NCI-H1105 treated with DMSO at 0.1 percent for 48 hours (cell line): Measurements from ENCODE around the gene MYO1E.

ENCODE experiments used
- DNase-seq: peaks from one replicate; lab custom pipeline; 2025; lab: John Stamatoyannopoulos, UW

Gene MYO1E

DNA sequence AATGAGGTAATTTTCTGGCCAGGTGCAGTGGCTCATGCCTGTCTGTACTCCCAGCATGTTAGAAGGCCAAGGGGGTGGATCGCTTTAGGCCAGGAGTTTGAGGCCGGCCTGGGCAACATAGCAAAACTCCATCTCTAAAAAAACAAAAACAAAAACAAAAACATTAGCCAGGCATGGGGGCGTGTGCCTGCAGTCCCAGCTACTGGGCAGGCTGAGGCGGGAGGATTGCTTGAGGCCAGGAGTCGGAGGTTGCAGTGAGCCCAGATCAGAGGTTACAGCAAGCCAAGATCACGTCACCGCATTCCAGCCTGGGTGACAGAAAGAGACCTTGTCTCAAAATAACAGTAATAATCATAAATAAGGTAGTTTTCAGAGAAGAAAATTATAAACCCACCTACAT is 110.4 kb downstream of the MYO1E start:
- DNase-seq = no peak

DNA sequence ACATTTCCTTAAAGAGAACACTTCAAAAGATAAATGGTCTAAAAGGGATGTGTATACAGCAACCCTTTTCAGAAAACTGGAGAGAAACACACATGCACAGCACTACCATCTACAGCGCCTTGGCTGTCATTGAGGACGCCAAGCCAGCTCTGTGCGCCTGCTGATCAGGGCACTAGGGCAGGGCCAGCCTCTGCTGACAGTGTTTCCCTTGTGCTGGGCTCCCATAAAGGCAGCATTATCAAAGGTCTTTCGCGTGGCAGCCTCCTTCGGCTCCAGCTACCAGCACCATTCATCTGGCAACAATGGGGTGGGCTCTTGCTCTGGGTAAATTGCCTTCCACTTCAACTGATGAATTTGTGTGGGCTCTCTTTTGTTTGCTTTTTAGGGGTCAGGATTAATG is 112.6 kb downstream of the MYO1E start:
- DNase-seq = no peak

DNA sequence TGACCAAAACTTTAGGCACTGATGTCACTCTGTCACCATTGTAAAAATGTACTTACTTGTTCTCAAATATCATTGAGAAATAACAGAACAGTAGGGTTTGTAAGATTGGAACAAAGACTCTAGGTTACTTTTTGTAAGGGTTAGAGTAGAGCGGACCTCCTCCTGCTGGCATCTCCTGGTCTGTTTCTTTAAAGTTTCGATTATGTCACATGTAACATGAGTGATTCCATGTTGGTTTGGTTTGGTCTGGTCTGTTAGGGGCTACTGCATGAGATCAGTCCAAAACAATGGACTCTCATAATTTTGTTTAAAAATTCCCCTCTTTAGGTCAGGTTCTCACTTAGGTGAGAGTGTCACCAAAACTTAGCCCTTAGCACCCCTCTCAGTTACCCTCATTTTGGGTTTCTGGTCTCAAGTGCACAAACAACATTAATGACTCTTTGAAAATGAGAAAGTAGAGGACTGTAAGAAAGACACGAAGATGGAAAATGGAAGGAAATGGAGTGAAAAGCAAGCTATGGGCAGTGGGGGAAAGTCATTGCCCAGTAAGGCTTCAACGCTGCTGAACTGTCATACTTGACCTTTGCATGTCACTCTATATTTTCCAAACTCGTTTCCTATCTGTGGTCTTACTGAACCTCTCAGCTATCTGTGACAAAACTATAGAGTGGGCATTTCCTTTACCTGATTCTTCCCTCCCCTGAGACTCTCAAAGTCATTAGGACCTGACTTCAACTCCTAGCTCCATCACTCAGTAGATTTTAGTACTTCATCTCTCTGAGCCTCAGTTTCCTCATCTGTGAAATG is 113.3 kb downstream of the MYO1E start:
- DNase-seq = no peak

DNA sequence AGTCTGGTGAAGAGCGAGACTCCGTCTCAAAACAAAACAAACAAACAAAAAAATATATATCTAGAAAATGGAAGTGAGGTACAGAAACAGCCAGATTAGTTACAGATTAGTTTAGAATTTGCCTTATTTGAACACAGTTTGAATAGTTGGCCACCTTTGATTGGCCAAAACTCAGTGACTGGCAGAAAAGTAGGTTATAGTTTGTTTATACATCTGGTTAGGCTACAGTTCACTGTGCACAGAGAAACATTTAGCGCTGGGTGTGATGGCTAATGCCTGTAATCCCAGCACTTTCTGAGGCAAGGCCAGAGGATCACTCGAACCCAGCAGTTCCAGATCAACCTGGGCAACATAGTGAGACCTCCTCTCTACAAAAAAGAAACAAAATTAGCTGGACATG is 114.4 kb downstream of the MYO1E start:
- DNase-seq = no peak

DNA sequence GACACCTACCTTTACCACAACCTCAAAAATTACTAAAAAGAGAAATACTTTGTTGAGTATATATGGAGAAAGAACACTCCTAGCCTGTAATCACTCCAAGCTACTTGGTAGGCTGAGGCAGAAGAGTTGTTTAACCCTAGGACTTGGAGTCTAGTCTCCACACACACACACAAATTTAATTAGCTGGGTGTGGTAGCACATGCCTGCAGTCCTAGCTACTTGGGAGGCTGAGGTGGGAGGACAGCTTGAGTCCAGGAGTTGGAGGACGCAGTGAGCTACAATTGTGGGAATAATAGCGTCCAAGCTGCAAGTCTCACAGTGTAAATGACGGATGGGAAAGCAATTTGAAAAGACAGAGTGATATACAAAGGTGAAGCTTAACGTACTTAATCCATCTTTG is 115.5 kb downstream of the MYO1E start:
- DNase-seq = no peak

DNA sequence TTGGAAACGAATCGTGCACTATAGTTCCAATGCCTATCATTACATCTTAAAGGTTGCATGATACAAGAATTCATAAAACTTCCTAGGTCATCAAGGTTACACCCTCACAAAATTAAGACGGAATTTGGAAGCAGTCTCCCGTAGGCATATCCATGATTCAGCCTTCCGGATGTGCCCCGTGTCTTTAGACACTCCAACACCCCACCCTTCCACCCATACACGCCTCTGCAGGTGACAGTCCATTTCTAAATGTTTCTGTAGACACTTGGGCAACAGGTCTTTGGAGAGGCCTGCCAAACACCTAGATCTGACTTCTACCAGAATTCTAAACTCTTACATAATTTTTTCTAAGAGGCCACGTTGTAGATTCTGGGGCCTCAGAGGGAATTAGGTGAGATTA is 116.2 kb downstream of the MYO1E start:
- DNase-seq = no peak

DNA sequence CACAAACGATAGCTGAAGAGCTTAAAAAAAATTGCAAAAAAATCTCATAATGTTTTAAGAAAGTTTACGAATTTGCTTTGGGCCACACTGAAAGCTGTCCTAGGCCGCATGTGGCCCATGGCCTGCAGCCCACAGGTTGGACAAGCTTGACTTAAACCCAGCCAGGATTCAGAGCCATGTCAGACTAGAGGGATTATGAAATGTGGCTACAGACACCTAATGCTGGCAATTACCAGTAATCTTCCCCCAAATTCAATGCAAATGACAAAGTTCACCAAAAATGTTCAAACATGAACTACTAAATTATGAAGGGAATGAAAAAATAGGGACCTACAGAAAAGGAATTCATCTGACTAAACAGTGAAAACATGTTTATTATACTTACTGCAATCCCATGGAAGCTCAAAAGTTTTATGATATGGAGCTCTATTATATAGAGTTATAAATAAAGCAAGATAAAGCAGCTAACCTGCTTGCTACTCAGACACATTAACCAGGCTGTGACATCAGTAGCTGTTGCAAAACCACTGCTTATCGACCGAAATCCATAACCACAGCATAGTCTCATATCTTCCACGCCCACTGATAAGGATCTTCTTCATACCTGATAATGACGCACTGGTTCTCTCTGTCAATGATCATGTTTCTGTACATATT is 116.9 kb downstream of the MYO1E start:
- DNase-seq = no peak

DNA sequence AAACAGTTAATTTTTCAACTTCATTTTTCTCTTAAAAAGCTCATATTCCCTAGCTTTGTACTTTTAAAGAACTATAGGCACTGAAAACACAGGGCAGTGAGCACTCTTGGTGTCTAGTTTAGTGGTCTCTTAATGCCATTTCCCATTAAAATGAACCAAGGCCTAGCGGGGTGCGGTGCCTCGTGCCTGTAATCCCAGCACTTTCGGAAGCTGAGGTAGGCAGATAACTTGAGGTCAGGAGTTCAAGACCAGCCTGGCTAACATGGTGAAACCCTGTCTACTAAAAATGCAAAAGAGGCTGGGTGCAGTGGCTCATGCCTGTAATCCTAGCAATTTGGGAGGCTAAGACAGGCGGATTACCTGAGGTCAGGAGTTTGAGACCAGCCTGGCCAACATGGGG is 120.5 kb downstream of the MYO1E start:
- DNase-seq = no peak

DNA sequence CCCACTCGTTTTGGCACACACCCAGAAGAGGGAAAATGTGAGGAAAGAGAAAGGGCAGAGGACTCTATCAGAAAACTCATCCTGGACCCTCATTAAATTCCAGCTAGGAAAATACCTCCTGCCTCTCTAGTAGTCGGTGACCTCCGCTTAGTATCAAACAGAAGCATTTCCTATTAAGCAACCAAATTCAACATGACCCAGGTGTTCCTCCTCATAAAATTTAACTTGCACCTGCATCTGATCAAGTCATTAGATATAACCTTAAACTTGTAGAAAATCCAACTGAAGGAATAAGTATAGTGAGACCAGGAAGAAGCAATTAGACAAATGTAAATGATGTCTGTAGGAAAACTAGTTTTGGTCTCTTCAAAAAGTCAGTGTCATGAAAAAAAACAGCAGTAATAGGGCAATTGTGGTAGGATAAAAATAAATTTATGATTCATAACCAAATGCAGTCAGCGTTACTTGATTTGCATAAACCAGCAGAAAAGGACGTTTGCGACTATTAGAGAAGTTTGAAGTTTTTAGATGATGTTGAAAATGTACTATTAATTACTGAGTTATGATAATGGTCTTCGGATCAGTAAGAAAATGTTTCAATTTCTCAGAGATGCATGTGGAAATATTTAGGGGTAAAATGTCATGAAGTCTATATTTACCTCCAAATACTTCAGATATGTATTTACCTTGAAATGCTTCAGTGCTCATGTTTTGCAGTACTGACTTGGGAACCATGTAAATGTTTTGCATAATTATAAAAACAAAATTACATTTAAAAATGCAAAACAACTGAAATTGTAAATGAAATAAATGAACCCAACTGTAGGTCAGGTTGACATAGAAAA is 121.4 kb downstream of the MYO1E start:
- no peak for DNase-seq

DNA sequence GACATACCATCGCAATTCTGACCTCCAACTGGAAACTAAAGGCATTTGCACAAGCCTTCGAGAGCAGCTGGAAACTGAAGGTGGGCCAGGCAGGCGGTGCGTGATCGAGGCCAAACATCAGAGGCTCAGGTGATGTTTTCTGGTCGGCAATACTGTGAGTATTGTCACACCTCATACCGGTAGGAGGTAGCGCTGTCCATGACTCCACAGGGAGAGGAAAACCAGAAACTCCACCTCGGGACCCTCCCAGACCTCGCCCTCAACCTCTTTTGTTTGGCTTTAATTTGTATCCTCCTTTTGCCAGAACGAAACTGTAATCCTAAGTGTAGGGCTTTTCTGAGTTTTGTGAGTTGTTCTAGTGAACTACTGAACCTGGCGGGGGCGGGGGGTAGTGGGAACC is 122.4 kb downstream of the MYO1E start:
- DNase-seq = no peak

DNA sequence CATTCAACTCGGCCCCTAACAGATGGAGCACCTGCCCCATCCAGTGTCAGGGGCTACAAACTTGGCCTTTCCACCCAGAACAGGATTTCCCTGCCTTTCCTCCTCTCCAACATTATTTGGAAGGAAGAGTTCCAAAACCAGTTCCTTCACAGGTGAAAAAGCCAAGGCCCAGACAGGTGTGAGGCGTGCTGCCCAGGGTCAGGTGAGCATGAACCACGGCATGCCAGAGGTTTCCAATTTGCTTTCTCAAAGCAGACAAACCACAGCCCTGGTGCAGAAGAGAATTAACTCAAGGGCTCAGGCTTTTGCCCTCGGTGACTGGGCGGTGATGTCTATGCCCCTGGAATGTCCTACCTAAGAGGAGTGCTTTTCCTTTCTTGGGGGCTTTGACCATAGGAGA is 122.9 kb downstream of the MYO1E start:
- no peak for DNase-seq

DNA sequence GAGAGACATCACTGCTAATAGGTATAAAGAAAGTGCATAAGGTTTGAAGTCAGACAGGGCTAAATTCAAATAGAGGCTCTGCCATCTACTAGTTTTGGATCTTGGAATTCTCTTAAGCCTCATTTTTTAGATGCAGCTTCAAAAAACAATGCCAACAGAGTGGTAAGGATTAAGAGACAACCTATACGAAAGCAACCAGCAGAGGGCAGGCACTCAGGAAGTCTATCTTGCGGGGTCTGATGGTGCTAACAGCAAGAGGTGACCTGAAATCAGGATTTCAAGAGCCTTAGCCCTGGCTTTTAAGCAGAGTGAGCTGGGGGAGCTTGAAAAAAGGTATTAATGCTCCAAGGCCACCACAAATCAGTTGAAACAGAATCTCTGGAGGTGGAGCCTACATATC is 125.3 kb downstream of the MYO1E start:
- peak; percentile 65 for DNase-seq

DNA sequence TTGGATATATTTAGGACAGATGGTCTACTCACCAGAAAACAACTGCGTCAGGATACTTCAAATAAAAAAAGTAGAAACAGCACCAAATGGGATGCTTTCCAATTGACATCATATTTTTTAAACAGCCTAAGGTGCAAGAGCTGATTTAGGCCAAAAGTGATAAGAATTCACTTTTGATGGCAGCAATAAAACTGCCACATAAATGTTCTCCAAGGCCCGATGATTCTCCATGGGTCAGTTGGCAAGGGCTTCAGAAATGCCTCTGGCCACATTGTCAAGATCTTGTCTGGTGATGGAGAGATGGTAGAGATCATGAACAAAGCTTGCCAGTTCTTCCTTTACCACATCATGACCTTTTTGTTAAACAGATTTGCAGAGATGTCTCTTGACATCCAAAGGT is 127.1 kb downstream of the MYO1E start:
- no peak for DNase-seq

DNA sequence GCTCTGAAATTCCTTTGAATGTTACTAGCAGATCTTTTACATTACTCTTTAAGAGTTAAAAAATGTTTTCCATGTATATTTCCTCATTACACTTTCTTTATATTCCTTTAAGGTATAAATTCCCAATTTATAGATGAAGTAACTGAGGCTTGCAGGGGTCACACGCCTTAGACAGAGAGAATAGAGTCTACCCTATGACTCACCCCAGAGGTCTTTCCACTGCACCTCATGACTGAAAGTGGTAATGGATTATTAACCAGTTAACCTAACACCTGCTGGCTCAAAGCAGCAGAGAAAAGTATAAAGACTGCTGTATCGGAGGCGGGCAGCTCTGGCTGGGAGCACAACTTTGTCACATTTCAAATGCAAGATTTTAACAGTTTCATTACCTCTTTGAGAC is 128.3 kb downstream of the MYO1E start:
- DNase-seq = no peak

DNA sequence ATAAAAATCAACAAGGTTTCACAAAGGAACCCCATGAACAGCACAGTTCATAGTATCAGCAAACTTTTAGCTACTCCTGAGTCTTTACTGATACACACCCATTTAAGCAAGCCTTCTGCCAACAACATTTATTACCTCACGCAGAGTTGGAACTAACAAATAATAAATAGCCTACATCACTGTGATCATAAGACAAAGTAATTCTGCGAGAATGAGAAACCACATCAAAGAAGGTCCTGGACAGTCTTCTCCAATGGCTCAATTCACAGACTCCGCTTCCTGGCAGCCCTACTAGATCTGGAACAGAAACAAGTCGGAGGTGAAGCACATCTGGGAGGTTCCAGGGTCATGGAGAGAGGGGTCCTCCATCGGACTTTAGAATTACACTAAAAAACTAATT is 129.0 kb downstream of the MYO1E start:
- no peak for DNase-seq

DNA sequence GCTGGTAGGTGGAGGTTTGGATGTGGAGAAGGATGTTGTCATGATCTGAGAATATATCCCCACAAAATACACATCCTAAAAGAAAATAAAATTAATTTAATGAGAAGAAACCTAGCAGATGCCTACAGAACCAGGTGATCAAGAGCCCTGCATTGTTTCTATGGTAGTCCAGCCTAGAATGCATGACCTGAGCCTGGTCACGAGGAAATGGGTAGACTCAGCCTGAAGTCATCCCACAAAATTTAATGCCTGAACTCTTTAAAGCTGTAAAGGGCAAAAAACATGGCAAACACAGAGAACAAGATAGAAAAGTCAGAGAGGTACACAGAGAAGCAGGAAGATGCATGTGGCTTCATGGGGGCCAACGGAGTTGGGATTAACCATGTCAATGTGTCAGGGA is 130.0 kb downstream of the MYO1E start:
- no peak for DNase-seq

DNA sequence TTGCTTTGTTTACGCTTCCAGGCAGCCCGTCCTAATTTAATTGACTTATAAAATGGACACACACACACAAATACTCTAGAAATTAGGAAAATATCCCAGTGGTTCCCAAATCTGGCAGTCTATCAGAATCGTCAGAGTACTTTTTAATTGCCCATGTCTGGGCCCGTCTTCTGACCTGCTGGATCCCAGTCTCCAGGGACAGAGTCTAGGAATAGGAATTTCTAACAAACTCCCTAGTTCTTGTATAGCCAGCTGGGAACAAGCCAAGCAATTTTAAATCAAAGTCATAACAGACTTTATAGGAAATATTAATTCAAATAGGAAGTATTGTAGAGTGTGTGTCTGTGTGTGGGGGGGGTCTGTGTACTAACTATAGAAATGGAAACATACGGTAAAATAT is 132.6 kb downstream of the MYO1E start:
- no peak for DNase-seq

DNA sequence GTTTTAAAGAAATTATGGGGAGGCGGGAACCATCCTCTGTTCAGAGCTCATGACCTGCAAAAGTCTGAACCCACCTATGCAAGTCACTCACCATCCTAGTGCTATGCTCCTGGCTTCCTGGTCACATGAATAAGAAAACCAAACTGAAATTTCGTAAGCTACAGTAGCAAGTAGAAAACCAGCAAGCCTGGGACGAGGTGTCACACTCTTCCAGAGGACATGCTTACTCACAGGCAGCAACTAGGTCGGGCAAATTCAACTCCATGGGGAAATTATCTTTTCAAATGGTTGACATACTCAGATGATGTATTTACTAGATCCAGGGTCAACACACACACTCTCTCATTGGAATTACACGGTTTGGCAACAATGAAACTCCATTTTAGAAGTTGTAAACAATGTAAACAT is 134.7 kb downstream of the MYO1E start:
- DNase-seq = no peak

DNA sequence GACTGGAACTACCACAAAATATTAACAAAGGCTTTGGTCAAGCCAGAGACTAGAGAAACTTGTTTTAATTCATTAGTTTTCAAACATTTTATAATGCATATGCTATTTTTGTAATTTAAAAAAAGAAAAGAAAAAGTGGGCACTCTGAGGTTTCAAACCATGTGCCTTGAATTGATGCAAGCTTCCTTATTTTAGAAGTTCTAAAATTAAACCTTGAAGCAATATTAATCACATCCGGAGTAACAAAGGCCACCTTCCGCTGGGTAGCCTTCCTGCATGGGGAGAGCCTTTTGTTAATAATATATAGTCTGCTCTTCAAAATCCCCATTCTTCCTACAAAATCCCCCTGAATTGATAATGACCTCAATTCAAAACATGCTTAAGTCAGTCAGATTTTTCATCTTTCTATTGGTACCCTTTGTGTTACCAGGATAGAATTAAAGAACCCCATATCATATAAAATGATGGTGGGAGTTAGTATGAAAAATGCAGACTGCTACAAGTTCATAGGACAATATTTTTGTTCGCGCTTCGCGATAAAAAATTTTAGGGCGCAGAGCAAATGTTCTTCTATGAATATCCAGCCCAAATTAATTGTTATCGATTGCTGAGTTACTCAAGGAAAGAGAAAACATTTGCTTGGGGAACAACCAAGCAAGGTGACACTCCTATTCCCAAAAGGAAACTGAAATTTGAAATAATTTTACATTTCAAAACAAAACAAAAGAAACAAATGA is 135.4 kb downstream of the MYO1E start:
- no peak for DNase-seq

DNA sequence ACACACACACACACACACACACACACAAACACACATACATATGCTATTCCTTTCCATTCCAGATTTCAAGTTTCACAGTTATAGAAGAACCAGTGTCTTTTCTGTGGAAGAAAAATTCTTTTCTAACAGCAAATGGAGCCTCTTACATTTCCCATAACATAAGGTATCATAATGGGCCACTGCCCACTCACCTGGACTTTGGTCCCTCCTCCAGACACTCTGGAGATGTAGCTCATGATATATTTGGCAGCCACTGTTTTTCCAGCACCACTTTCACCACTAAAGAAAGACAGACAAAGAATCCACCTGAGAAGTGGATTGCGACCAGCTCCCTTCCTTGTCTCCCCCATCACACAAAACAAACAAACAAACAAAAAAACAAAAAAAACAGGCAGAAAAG is 136.3 kb downstream of the MYO1E start:
- DNase-seq = no peak

DNA sequence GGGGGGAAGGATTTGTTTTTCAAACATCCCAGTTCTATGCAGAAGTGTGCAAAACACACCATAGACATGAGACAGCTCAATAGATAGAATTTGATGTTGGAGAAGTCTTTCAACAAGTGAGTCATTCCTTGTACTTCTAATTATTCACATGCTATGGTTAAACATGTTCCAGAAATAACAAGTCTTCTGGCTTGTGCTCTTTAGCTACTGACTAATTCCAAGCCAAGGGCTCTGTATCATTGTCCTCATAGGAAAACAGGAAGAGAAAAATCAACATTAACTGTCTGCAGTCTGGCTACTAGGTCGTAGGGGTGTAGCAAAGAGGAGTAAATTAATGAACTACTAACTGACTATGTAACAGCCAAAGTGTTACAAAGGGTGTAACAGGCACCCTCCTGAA is 140.2 kb downstream of the MYO1E start:
- DNase-seq = no peak

DNA sequence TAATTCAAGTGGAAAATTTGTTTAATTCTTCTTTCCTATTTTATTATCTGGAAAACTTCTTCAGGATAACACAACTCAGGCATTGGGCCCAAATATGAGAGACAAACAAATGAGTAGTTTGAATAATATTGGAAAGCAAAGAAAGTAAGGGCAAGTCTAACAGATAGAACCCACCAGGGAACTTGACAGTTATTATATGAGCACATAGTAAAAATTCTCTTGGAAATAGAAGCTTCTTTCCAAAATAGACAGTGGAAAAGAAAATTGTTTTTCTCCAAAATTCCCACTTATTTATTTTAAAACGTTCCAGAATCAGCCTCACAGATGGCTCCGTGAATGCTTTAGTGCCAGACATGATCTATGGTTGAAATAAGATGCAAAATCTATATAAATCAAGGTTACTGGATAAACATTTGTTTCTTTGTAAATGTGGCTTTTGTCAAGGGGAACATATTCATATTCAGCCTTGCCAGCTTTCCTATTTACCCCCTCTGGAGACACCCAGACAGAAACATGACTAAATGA is 142.1 kb downstream of the MYO1E start:
- no peak for DNase-seq
